Gastrocnemius medialis (tissue), 4 donors: Measurements from ENCODE around the gene ZSWIM4.

Experiments
- POLR2A ChIP-seq, 2 donors: fragments of 450-650 bp; IDR thresholded peaks; one replicate each; pipeline ENCODE4 v1.6.1; 2017; ENCODE audit warnings: antibody characterized with exemption in 2 of 2, mild to moderate bottlenecking in 2 of 2, moderate library complexity in 2 of 2
- TF ChIP-seq, protein P1 (sequence below), 5 experiments: fragments of 450-650 bp in 3 of 5; fragments of 200-600 bp in 2 of 5; sonication (generic) in 2 of 5; IDR thresholded peaks in 4 of 5; conservative IDR thresholded peaks in 1 of 5; 1 replicate in 4 of 5; 2 replicates in 1 of 5; pipeline ENCODE4 v1.5.1; 2016 to 2019; ENCODE audit warnings: antibody characterized with exemption in 5 of 5, mild to moderate bottlenecking in 3 of 5, moderate library complexity in 3 of 5

DNA sequence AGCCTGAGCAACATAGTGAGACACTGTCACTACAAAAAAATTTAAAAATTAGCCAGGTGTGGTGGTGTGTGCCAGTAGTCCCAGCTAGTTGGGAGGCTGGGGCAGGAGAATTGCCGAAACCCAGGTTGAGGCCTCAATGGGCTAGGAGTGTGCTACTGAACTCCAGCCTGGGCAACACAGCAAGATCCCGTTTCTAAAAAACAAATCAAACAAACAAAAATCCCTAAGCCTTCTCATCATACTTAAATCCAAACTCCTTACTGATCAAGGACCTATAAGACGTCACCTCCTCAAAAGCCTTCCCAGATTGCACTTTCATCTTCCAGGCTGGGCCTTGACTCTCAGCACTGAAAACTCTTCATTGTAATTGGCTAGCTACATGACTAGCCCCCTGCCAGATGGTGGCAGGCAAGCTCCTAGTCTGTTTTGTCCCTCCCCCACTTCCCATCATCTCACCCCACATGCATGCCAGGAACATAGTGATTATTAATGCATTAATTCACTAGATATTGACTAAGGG lies 64.2 kb downstream of the ZSWIM4 start:
- TF ChIP-seq, protein P1, sequence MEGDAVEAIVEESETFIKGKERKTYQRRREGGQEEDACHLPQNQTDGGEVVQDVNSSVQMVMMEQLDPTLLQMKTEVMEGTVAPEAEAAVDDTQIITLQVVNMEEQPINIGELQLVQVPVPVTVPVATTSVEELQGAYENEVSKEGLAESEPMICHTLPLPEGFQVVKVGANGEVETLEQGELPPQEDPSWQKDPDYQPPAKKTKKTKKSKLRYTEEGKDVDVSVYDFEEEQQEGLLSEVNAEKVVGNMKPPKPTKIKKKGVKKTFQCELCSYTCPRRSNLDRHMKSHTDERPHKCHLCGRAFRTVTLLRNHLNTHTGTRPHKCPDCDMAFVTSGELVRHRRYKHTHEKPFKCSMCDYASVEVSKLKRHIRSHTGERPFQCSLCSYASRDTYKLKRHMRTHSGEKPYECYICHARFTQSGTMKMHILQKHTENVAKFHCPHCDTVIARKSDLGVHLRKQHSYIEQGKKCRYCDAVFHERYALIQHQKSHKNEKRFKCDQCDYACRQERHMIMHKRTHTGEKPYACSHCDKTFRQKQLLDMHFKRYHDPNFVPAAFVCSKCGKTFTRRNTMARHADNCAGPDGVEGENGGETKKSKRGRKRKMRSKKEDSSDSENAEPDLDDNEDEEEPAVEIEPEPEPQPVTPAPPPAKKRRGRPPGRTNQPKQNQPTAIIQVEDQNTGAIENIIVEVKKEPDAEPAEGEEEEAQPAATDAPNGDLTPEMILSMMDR (IDR thresholded peaks at IDR 0.05 in 4 of 5, conservative IDR thresholded peaks at IDR 0.05 in 1 of 5) = no peak
- TF ChIP-seq POLR2A (IDR thresholded peaks at IDR 0.05) = no peak
